Tibial nerve (tissue), 4 donors: ENCODE results near the gene CGN. TPM values are rescaled to one million over a fixed set of nuclear protein-coding genes. Genes with fewer than 3 reads are reported as not detected.

Source experiments
- DNase-seq, 2 donors: peaks; one replicate each; pipeline ENCODE4 v3.0.0-alpha.2; 2019; ENCODE audit warnings: low spot score in 2 of 2
- H3K27ac ChIP-seq, 4 donors: fragments of 200-600 bp; sonication (generic) in 3 of 4; one replicate each; pipeline ENCODE4 v1.5.1; 2017 to 2019; ENCODE audit warnings: mild to moderate bottlenecking in 1 of 4
- H3K27me3 ChIP-seq, 2 donors: fragments of 200-600 bp; sonication (generic) in 1 of 2; one replicate each; pipeline versions ENCODE4 v1.5.1 to v1.6.0; 2017 to 2019
- H3K36me3 ChIP-seq, 3 donors: fragments of 200-600 bp; sonication (generic); one replicate each; pipeline ENCODE4 v1.5.1; 2018 to 2019
- H3K4me1 ChIP-seq, 4 donors: fragments of 200-600 bp; sonication (generic) in 3 of 4; one replicate each; pipeline ENCODE4 v1.5.1; 2017 to 2019
- H3K4me3 ChIP-seq, 4 donors: fragments of 200-600 bp; sonication (generic) in 3 of 4; one replicate each; pipeline ENCODE4 v1.5.1; 2017 to 2019; ENCODE audit warnings: mild to moderate bottlenecking in 1 of 4, moderate library complexity in 1 of 4
- H3K9me3 ChIP-seq, 4 donors: fragments of 200-600 bp; sonication (generic) in 3 of 4; one replicate each; pipeline ENCODE4 v1.5.1; 2017 to 2019
- EP300 ChIP-seq, 2 donors: sonication (generic); formaldehyde crosslinking; IDR thresholded peaks; one replicate each; pipeline ENCODE4 v1.6.1; 2017; ENCODE audit warnings: antibody characterized with exemption in 2 of 2, mild to moderate bottlenecking in 1 of 2
- POLR2A ChIP-seq, 2 donors: fragments of 450-650 bp; IDR thresholded peaks; one replicate each; pipeline ENCODE4 v1.6.1; 2017; ENCODE audit warnings: antibody characterized with exemption in 2 of 2, mild to moderate bottlenecking in 2 of 2, moderate library complexity in 2 of 2
- WGBS, 2 donors: methylation state at CpG; one replicate each; pipeline ENCODE4 v1.1.5; 2018; 5-methylcytosine and 5-hydroxymethylcytosine counted together
- total RNA-seq, 4 donors: library from RNA; depleted of rRNA; stranded (reverse); fragments of >200 nt; gene quantifications; one replicate each; pipeline ENCODE4 v1.1.0, GENCODE V29; 2016
- TF ChIP-seq, protein P1 (sequence below), 5 experiments: fragments of 200-600 bp in 3 of 5; fragments of 450-650 bp in 2 of 5; sonication (generic) in 3 of 5; IDR thresholded peaks; one replicate each; pipeline ENCODE4 v1.5.1; 2016 to 2019; ENCODE audit warnings: antibody characterized with exemption in 5 of 5, mild to moderate bottlenecking in 3 of 5, moderate library complexity in 2 of 5

Gene CGN
- total RNA-seq, 4 donors from 2014 or later, result 0.63 to 4.9 (median 2.0) TPM

DNA sequence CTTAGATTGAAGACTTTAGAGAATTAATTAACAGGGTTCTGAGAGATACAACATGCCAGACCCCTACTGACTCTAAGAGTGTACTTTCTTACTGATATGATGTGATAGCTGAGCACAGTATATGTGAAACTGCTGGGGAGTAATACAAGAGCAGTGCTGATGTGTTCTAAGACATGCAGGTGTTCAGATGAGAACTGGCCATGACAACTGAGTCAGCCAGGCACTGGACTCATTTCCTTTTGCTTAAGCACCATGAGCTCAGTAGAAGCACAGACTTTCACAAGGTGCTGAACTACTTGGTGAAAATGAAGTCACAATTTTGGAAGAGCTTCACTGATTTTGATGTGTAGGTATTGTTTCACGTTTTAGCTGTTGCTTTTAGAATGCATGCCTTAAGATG, 36.0 kb upstream of the CGN start:
- DNase-seq, result no peak
- TF ChIP-seq POLR2A (IDR thresholded peaks at IDR 0.05) (no peak), EP300 (IDR thresholded peaks at IDR 0.05) (no peak)
- TF ChIP-seq, protein P1, sequence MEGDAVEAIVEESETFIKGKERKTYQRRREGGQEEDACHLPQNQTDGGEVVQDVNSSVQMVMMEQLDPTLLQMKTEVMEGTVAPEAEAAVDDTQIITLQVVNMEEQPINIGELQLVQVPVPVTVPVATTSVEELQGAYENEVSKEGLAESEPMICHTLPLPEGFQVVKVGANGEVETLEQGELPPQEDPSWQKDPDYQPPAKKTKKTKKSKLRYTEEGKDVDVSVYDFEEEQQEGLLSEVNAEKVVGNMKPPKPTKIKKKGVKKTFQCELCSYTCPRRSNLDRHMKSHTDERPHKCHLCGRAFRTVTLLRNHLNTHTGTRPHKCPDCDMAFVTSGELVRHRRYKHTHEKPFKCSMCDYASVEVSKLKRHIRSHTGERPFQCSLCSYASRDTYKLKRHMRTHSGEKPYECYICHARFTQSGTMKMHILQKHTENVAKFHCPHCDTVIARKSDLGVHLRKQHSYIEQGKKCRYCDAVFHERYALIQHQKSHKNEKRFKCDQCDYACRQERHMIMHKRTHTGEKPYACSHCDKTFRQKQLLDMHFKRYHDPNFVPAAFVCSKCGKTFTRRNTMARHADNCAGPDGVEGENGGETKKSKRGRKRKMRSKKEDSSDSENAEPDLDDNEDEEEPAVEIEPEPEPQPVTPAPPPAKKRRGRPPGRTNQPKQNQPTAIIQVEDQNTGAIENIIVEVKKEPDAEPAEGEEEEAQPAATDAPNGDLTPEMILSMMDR (IDR thresholded peaks at IDR 0.05), result no peak
- H3K27ac ChIP-seq, result no peak overlapping the region
- H3K4me1 ChIP-seq, result peaks cover 0 to 12% (median 2%) of the 10 kb centered on the region in 4 donors
- H3K9me3 ChIP-seq, result no peaks in the 10 kb centered on the region
- 79 to 82% methylated on average over 1 of the region's 1 CpG for WGBS, 2 donors
- H3K27me3 ChIP-seq, result no peaks in the 10 kb centered on the region
- H3K36me3 ChIP-seq, result no peaks in the 10 kb centered on the region
- no peak overlapping the region for H3K4me3 ChIP-seq

DNA sequence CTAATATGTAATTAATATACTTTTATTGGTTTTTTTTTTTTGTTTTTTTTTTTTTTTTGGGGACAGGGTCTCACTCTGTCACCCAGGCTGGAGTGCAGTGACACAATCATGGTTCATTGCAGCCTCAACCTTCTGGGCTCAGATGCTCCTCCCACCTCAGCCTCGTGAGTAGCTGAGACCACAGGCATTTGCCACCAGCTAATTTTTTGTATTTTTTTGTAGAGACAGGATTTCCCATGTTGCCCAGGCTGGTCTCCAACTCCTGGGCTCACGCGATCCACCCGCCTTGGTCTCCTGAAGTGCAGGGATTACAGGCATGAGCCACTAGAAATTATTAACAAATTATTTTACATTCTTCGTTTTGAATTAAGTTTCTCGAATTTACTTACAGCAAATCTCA, 35.1 kb upstream of the CGN start:
- H3K4me3 ChIP-seq, result no peak overlapping the region
- H3K9me3 ChIP-seq, result no peaks in the 10 kb centered on the region
- no peaks in the 10 kb centered on the region for H3K36me3 ChIP-seq
- H3K4me1 ChIP-seq, result peaks cover 0 to 12% (median 2%) of the 10 kb centered on the region in 4 donors
- no peak for TF ChIP-seq EP300 (IDR thresholded peaks at IDR 0.05)
- TF ChIP-seq POLR2A (IDR thresholded peaks at IDR 0.05), result no peak
- TF ChIP-seq, protein P1 (IDR thresholded peaks at IDR 0.05), result no peak
- H3K27ac ChIP-seq, result no peak overlapping the region
- H3K27me3 ChIP-seq, result no peaks in the 10 kb centered on the region
- 85 to 87% methylated on average over 6 of the region's 6 CpGs for WGBS, 2 donors
- DNase-seq, result no peak

DNA sequence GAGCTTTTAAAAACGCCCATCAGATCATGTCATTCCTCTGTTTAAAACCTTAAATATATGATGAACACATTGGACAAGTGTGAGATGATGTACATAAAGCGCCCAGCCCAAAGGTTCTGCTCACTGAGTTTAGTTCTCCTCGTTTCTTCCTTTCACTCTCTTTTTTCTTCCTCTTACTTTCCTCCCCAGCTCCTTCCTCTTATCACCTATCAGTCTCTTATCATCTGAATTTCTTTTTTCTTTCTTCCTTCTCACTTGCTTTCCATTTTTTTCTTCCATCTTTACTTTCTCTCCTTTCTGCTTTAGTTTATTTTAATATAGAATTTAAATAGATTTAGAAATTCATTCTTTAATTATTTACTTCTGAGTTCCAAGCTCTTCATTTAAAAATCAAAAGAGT, 34.1 kb upstream of the CGN start:
- Histone ChIP-seq H3K9me3 (peaks cover 0 to 5% (median 0%) of the 10 kb centered on the region in 4 donors), H3K4me1 (peaks cover 0 to 12% (median 2%) of the 10 kb centered on the region in 4 donors), H3K4me3 (no peak overlapping the region), H3K36me3 (no peaks in the 10 kb centered on the region), H3K27ac (no peak overlapping the region), H3K27me3 (no peaks in the 10 kb centered on the region)
- WGBS, 2 donors, result 88 to 93% methylated on average over 3 of the region's 3 CpGs
- no peak for DNase-seq
- no peak for TF ChIP-seq POLR2A (IDR thresholded peaks at IDR 0.05)
- TF ChIP-seq, protein P1 (IDR thresholded peaks at IDR 0.05), result no peak
- no peak for TF ChIP-seq EP300 (IDR thresholded peaks at IDR 0.05)

DNA sequence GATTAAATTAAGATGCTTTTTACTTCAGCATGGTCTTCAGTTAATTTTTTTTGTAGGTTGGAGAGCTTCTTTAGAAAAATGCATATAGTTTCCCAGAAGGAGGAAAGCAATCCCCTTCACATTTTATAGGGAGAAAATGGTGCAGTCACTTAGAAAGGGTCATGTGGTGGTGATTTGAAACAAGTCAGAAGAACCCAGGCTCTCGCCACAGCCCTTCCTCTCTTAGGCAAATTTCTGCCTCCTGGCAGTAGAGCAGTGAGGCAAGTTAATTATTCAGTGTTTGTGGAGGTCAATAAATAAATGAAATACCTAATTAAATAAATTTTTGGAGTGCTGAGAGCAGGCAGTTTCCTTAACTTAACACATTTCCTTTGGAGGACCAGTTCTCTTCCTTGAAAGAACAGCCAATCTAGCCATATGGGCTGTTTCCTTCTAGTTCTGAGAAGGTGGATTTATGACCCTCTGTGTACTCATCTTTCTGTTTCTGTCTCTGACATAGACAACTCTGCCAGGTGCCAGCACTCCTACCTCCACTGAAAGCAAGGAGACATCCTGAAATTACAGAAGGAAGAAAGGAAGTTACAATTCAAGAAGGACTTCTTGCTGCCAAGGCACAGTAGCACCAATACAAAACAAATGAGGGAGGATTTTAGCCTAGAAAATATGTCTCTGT, 32.9 kb upstream of the CGN start:
- 93 to 100% methylated on average over 1 of the region's 1 CpG for WGBS, 2 donors
- Histone ChIP-seq H3K9me3 (peaks cover 0 to 11% (median 0%) of the 10 kb centered on the region in 4 donors), H3K27me3 (no peaks in the 10 kb centered on the region), H3K4me1 (peaks cover 0 to 5% (median 0%) of the 10 kb centered on the region in 4 donors), H3K4me3 (no peak overlapping the region), H3K27ac (no peak overlapping the region), H3K36me3 (no peaks in the 10 kb centered on the region)
- no peak for TF ChIP-seq POLR2A (IDR thresholded peaks at IDR 0.05)
- TF ChIP-seq EP300 (IDR thresholded peaks at IDR 0.05), result no peak
- TF ChIP-seq, protein P1 (IDR thresholded peaks at IDR 0.05), result no peak
- DNase-seq, result no peak

DNA sequence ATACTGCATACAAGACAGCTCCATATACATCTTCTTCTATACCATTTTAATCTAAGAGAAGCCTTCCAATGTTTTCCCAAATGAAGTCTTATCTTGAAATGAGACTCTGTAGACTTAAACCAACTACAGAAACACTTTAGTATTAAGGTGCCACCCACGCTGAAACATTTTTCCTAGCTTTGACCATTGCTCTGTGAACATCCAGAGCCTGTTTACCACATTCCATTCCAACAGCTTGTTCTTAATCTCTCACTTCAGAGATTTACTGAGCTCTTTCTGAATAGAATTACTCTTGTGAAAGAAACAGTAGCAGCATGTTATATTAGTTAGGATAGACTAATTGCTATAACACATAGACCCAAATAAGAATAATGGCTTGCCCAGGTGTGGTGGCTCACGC, 32.3 kb upstream of the CGN start:
- H3K4me3 ChIP-seq, result no peak overlapping the region
- H3K36me3 ChIP-seq, result no peaks in the 10 kb centered on the region
- TF ChIP-seq, protein P1 (IDR thresholded peaks at IDR 0.05), result no peak
- TF ChIP-seq EP300 (IDR thresholded peaks at IDR 0.05) (no peak), POLR2A (IDR thresholded peaks at IDR 0.05) (no peak)
- WGBS, 2 donors, result 71 to 77% methylated on average over 2 of the region's 2 CpGs
- no peaks in the 10 kb centered on the region for H3K27me3 ChIP-seq
- DNase-seq, result no peak
- H3K27ac ChIP-seq, result no peak overlapping the region
- peaks cover 0 to 11% (median 0%) of the 10 kb centered on the region in 4 donors for H3K9me3 ChIP-seq
- peaks cover 0 to under 1% (median 0%) of the 10 kb centered on the region in 4 donors for H3K4me1 ChIP-seq
